NT2/D1 (cell line): ENCODE data around the gene RRAGC.

Experiments
- DNase-seq: peaks from one replicate; pipeline ENCODE4 v3.0.0-alpha.2; 2011; ENCODE audit warnings: low read depth, low spot score
- H3K27me3 ChIP-seq: 2 replicates; pipeline ENCODE4 v1.6.0; 2011; ENCODE audit warnings: mild to moderate bottlenecking; ENCODE audit not compliant: insufficient read length, insufficient read depth
- H3K36me3 ChIP-seq: 2 replicates; pipeline ENCODE4 v1.6.1; 2011; ENCODE audit warnings: mild to moderate bottlenecking, low read length, mixed read lengths; ENCODE audit not compliant: insufficient read depth, insufficient read length
- H3K4me1 ChIP-seq: 2 replicates; pipeline ENCODE4 v1.5.1; 2011; ENCODE audit not compliant: insufficient read depth, insufficient read length
- H3K4me3 ChIP-seq: 2 replicates; pipeline ENCODE4 v1.5.1; 2011; ENCODE audit warnings: low read depth; ENCODE audit not compliant: insufficient read length
- H3K9ac ChIP-seq: 2 replicates; pipeline ENCODE4 v1.6.0; 2011; ENCODE audit warnings: low read depth; ENCODE audit not compliant: insufficient read length
- H3K9me3 ChIP-seq: 2 replicates; pipeline ENCODE4 v1.5.1; 2011; ENCODE audit warnings: mild to moderate bottlenecking, low read length; ENCODE audit not compliant: insufficient read depth
- SUZ12 ChIP-seq: IDR thresholded peaks from 2 replicates; pipeline ENCODE4 v1.6.1; 2011; ENCODE audit not compliant: insufficient read length, insufficient read depth; ENCODE audit errors: extremely low read depth
- YY1 ChIP-seq: IDR thresholded peaks from 2 replicates; pipeline ENCODE4 v1.6.1; 2011; ENCODE audit not compliant: insufficient read length, insufficient read depth
- ZNF274 ChIP-seq: IDR thresholded peaks from 2 replicates; pipeline ENCODE4 v1.6.1; 2011; ENCODE audit warnings: mild to moderate bottlenecking, low read depth, low read length

The RRAGC gene, protein sequence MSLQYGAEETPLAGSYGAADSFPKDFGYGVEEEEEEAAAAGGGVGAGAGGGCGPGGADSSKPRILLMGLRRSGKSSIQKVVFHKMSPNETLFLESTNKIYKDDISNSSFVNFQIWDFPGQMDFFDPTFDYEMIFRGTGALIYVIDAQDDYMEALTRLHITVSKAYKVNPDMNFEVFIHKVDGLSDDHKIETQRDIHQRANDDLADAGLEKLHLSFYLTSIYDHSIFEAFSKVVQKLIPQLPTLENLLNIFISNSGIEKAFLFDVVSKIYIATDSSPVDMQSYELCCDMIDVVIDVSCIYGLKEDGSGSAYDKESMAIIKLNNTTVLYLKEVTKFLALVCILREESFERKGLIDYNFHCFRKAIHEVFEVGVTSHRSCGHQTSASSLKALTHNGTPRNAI

DNA sequence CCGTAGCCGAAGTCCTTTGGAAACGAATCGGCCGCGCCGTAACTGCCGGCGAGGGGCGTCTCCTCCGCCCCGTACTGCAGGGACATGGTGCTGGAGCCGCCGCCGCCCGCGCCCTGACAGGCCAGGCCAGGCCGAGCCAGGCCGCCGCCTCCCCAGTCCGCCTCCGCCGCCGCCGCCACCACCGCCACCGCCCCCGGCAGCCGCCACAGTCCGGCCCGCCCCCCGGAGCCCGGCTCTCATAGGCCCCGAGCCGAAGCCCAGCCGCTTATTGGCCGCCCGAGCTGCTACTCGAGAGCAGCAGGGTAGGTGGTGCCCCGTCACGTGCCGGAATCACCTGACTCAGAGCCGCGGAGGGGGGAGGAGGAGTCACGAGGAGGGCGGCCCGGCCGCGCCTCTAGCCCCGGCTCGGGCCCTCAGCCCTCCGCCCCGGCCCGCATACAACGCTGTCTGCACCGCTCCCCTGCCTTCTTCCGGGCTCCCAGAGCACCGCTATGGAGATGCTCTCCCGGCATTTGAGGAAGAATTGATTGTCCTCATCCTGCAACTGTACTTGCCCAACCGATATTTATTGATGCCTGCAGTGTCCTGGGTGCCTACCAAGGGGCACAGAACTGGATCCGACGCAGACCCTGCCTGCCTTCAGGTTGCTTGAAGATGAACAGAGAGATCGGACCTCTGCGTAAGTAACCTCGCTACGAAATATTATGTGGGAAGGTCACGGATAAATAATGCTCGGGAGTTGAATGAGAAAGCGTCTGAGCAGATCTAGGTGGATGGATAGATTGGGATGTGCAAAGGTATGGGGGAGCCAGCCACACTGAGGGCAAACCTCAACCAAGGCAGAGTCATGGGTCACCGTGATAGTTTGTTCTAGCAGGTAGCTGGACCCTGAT lies at the start of gene RRAGC:
Gene RRAGC, minus strand, starts transcription at position 212 of the 893 bp plus-strand sequence. Its CDS starts 126 bp downstream, at position 86.
- DNase-seq: peak; percentile 98
- Histone ChIP-seq H3K4me1 (no peaks in the 10 kb centered on the region), H3K36me3 (peaks cover 34% of the 10 kb centered on the region), H3K9ac (peak within 1 kb of the TSS; percentile 97), H3K9me3 (no peaks in the 10 kb centered on the region), H3K4me3 (peak within 1 kb of the TSS; percentile 95), H3K27me3 (no peaks in the 10 kb centered on the region)
- TF ChIP-seq SUZ12: no peak

DNA sequence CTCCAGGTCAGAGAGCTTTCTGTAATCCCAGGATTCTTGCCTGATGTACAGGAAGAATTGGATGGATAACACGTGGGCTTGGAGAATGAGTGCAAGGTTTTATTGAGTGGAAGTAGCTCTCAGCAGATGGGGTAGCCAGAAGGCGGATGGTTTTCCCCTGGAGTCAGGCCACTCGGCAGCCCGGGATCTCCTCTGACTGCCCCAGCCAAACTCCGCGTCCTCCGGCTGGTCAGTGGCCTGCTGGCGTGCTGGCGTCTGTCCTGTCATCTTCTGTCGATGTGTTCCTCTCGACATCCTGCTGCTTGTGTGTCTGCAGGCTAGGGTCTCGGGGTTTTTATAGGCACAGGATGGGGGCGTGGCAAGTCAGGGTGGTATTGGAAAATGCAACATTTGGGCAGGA lies 49.2 kb upstream of the RRAGC start:
- peaks cover 9% of the 10 kb centered on the region for H3K9me3 ChIP-seq
- H3K4me1 ChIP-seq: no peaks in the 10 kb centered on the region
- no peaks in the 10 kb centered on the region for H3K27me3 ChIP-seq
- no peaks in the 10 kb centered on the region for H3K36me3 ChIP-seq
- no peak overlapping the region for H3K4me3 ChIP-seq
- H3K9ac ChIP-seq: no peak overlapping the region
- no peak for DNase-seq
- TF ChIP-seq YY1 (no peak), SUZ12 (no peak), ZNF274 (no peak)

DNA sequence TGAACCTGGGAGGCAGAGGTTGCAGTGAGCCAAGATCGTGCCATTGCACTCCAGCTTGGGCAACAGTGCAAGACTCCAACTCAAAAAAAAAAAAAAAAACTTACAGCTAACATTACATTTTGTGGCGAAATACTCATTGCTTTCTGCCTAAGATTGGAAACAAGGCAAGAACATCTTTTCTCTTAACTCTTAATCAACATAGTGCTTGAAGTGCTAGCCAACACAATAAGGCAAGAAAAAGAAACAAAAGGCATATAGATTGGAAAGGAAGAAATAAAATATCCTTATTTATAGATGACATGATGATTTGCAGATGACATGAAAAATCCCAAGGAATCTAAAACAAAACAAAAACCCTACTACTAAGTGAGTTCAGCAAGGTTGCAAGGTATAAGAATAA lies 46.4 kb upstream of the RRAGC start:
- TF ChIP-seq SUZ12 (no peak), YY1 (no peak), ZNF274 (no peak)
- Histone ChIP-seq H3K9me3 (peaks cover 9% of the 10 kb centered on the region), H3K4me3 (no peak overlapping the region), H3K36me3 (no peaks in the 10 kb centered on the region), H3K27me3 (no peaks in the 10 kb centered on the region), H3K4me1 (no peaks in the 10 kb centered on the region), H3K9ac (no peak overlapping the region)
- no peak for DNase-seq

DNA sequence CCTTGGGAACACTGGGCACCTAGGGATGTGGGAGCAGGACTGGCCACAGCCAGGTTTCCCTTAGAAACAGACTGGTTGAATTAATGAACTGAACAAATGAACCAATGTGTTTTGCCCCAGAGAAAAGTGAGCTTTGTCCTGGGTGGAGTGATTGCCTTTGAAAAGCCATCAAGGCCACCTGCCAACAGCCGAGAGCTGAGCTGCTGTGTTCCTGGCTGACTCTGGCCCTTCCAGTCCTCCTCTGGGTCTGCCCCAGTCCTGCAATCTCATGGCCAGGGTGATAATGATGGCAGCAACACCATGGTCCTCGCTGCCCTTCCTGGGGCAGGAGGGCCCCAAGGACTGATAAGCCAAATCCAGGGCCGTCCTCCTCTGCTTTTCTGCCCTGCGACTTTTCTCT lies 40.0 kb upstream of the RRAGC start:
- no peak overlapping the region for H3K4me3 ChIP-seq
- TF ChIP-seq SUZ12 (no peak), YY1 (no peak), ZNF274 (no peak)
- DNase-seq: no peak

DNA sequence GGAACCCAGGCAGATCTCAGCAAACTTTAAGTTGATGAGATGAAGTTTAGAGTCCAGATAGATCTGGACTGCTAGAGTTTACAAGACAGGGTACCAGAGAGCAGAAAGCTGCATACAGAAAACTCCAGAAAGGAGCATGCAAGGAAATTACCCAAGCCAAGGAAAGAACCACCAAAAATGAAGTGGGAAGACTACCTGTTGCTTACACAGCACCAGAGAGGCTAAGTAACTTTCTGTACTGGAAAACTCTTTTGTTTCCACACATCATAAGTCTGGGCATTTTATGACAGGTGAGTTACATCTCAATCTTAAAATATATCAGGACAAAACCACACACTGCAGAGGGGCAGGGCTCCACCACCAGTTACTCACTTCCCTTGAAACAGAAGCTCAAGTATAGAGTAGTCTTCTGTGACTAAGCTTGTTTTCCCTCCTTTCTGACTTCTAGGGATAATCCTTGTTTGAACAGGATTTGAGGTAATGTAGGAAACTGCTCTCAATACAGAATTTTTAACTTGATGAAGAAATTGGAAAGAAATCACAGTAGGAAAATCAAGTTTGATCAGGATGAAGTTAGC lies 39.2 kb upstream of the RRAGC start:
- TF ChIP-seq YY1 (no peak), SUZ12 (no peak), ZNF274 (no peak)
- Histone ChIP-seq H3K9ac (no peak overlapping the region), H3K36me3 (no peaks in the 10 kb centered on the region), H3K9me3 (no peaks in the 10 kb centered on the region), H3K27me3 (no peaks in the 10 kb centered on the region), H3K4me3 (no peak overlapping the region), H3K4me1 (no peaks in the 10 kb centered on the region)
- no peak for DNase-seq

More for the DNA sequence above, 40.0 kb upstream of the RRAGC start:
- Histone ChIP-seq H3K9me3 (no peaks in the 10 kb centered on the region), H3K36me3 (no peaks in the 10 kb centered on the region), H3K27me3 (no peaks in the 10 kb centered on the region), H3K9ac (no peak overlapping the region), H3K4me1 (no peaks in the 10 kb centered on the region)

DNA sequence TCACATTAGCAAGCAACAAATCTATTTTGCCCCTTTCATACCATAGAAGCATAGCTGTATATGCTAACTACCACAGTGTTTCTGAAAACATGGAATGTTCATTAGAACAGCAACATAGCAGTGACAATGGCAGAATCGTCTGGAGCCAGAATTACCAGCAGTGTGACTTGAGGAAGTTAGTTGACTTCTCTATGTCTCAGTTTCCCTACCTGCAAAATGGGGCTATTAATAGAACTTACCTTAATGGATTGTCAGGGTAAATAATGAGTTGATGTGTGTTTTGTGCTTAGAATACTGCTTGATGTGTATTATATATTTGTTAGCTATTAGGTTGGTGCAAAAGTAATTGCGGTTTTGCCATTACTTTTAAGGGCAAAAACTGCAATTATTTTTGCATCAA lies 36.6 kb upstream of the RRAGC start:
- no peak overlapping the region for H3K9ac ChIP-seq
- no peaks in the 10 kb centered on the region for H3K9me3 ChIP-seq
- H3K4me3 ChIP-seq: no peak overlapping the region
- H3K27me3 ChIP-seq: no peaks in the 10 kb centered on the region
- no peak for DNase-seq
- H3K36me3 ChIP-seq: no peaks in the 10 kb centered on the region
- TF ChIP-seq SUZ12: no peak
- no peak for TF ChIP-seq ZNF274
- no peak for TF ChIP-seq YY1
- H3K4me1 ChIP-seq: no peaks in the 10 kb centered on the region

DNA sequence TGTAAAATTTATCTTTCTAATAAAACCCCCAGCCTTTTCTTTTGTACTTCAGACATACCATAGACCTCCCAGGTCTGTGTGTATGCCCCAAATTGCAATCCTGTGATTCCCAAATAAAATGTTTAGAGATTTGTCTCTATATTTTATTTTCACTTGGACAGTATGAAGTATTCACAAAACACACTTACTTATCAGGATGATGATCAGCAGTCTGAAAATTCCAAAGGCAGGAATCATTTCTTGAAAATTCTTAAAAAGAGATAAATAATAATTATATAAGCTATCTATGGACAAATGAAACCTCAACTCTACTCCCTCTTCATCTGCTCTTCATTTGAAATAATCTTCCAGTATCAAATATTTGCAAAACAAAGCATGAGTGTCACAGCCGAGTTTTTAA lies 33.4 kb upstream of the RRAGC start:
- TF ChIP-seq ZNF274 (no peak), SUZ12 (no peak), YY1 (no peak)
- H3K27me3 ChIP-seq: no peaks in the 10 kb centered on the region
- no peaks in the 10 kb centered on the region for H3K4me1 ChIP-seq
- no peaks in the 10 kb centered on the region for H3K9me3 ChIP-seq
- no peaks in the 10 kb centered on the region for H3K36me3 ChIP-seq
- H3K4me3 ChIP-seq: no peak overlapping the region
- no peak for DNase-seq
- no peak overlapping the region for H3K9ac ChIP-seq
